ENCODE results near the gene SPON1.

The SPON1 gene

DNA sequence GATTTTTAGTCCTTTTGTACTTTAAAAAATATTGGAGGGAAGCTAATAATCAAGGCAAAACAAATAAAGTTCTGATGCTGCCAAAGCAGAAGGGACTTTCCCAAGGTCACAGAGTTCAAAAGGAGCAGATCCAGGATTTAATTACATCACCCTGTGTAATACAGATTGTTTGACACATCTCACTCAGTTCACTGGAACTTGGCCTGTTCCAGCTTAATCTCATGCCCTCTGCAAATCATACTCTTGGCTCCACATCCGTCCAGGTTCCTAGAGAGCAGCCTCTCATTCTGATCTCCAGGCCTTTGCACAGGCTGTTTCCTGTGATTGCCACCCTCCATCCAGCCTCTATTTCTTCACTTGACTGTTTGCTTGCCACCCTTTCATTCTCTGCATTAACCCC is 151.7 kb downstream of the SPON1 start:
- no peak for TF ChIP-seq LEF1 (IDR thresholded peaks at IDR 0.05; ENCODE audit: borderline replicate concordance)
- TF ChIP-seq SUZ12 (IDR thresholded peaks at IDR 0.05), result no peak
- no peak for TF ChIP-seq ARNT (IDR thresholded peaks at IDR 0.05)
- no peak for TF ChIP-seq TARDBP (IDR thresholded peaks at IDR 0.05)
- TF ChIP-seq SP1 (IDR thresholded peaks at IDR 0.05), result no peak
- no peak for TF ChIP-seq HDGF (IDR thresholded peaks at IDR 0.05; ENCODE audit: borderline replicate concordance)
- TF ChIP-seq BHLHE40 (IDR thresholded peaks at IDR 0.05; ENCODE audit: borderline replicate concordance), result no peak
- TF ChIP-seq ZNF384 (IDR thresholded peaks at IDR 0.05), result no peak
- TF ChIP-seq FOXA1 (IDR thresholded peaks at IDR 0.05), result no peak
- ChIA-PET POLR2A (no interaction called here), CTCF (no interaction called here)
- DNase-seq (ENCODE audit: extremely low spot score), result no peak

- no peak for DNase-seq (ENCODE audit: extremely low spot score)
- POLR2A ChIA-PET, result no interaction called here
- TF ChIP-seq L3MBTL2 (conservative IDR thresholded peaks at IDR 0.05) (no peak), PKNOX1 (IDR thresholded peaks at IDR 0.05) (no peak), ARNT (IDR thresholded peaks at IDR 0.05) (no peak), SP1 (IDR thresholded peaks at IDR 0.05) (no peak), HDGF (IDR thresholded peaks at IDR 0.05; ENCODE audit: borderline replicate concordance) (no peak), FOXA1 (IDR thresholded peaks at IDR 0.05) (no peak), NFRKB (IDR thresholded peaks at IDR 0.05) (no peak), FOXM1 (IDR thresholded peaks at IDR 0.05; ENCODE audit: borderline replicate concordance) (no peak)
- CTCF ChIA-PET, result no interaction called here
These were observed 152.3 kb downstream of the SPON1 start for GRCh38 chr11:14114786-14115185.

GRCh38 chr11:14117632-14118031 is 155.1 kb downstream of the SPON1 start:
- no peak for DNase-seq (ENCODE audit: extremely low spot score)
- POLR2A ChIA-PET, result no interaction called here
- CTCF ChIA-PET, result no interaction called here
- TF ChIP-seq PKNOX1 (IDR thresholded peaks at IDR 0.05) (no peak), HDGF (IDR thresholded peaks at IDR 0.05; ENCODE audit: borderline replicate concordance) (no peak), ZNF384 (IDR thresholded peaks at IDR 0.05) (no peak), NFRKB (IDR thresholded peaks at IDR 0.05) (no peak), LEF1 (IDR thresholded peaks at IDR 0.05; ENCODE audit: borderline replicate concordance) (no peak), FOXA1 (IDR thresholded peaks at IDR 0.05) (no peak), FOXM1 (IDR thresholded peaks at IDR 0.05; ENCODE audit: borderline replicate concordance) (no peak), BHLHE40 (IDR thresholded peaks at IDR 0.05; ENCODE audit: borderline replicate concordance) (no peak), ARNT (IDR thresholded peaks at IDR 0.05) (no peak), CTBP1 (IDR thresholded peaks at IDR 0.05; ENCODE audit: borderline replicate concordance) (no peak), SUZ12 (IDR thresholded peaks at IDR 0.05) (no peak), TARDBP (IDR thresholded peaks at IDR 0.05) (no peak), FOXK2 (IDR thresholded peaks at IDR 0.05) (no peak), SP1 (IDR thresholded peaks at IDR 0.05) (no peak), ELF4 (IDR thresholded peaks at IDR 0.05) (no peak), L3MBTL2 (conservative IDR thresholded peaks at IDR 0.05) (no peak)

GRCh38 chr11:14118072-14118471 is 155.5 kb downstream of the SPON1 start:
- no peak for DNase-seq (ENCODE audit: extremely low spot score)
- CTCF ChIA-PET, result no interaction called here
- POLR2A ChIA-PET, result no interaction called here
- no peak for TF ChIP-seq ELF4 (IDR thresholded peaks at IDR 0.05)
- no peak for TF ChIP-seq PKNOX1 (IDR thresholded peaks at IDR 0.05)
- no peak for TF ChIP-seq FOXM1 (IDR thresholded peaks at IDR 0.05; ENCODE audit: borderline replicate concordance)
- TF ChIP-seq SP1 (IDR thresholded peaks at IDR 0.05), result no peak
- TF ChIP-seq BHLHE40 (IDR thresholded peaks at IDR 0.05; ENCODE audit: borderline replicate concordance), result no peak

GRCh38 chr11:14119357-14119756 is 156.8 kb downstream of the SPON1 start:
- TF ChIP-seq L3MBTL2 (conservative IDR thresholded peaks at IDR 0.05) (no peak), PKNOX1 (IDR thresholded peaks at IDR 0.05) (no peak), ZNF384 (IDR thresholded peaks at IDR 0.05) (no peak), NFRKB (IDR thresholded peaks at IDR 0.05) (no peak), CTBP1 (IDR thresholded peaks at IDR 0.05; ENCODE audit: borderline replicate concordance) (no peak), FOXM1 (IDR thresholded peaks at IDR 0.05; ENCODE audit: borderline replicate concordance) (no peak), FOXA1 (IDR thresholded peaks at IDR 0.05) (no peak)
- no peak for DNase-seq (ENCODE audit: extremely low spot score)
- POLR2A ChIA-PET, result no interaction called here
- CTCF ChIA-PET, result no interaction called here

- POLR2A ChIA-PET, result no interaction called here
- DNase-seq (ENCODE audit: extremely low spot score), result no peak
- CTCF ChIA-PET, result interaction anchor here (0.5 kb wide), 1 partner anchor 19 kb away, joined by 4 read pairs; no protein-coding TSS in a partner anchor
- no peak for TF ChIP-seq CTBP1 (IDR thresholded peaks at IDR 0.05; ENCODE audit: borderline replicate concordance)
- no peak for TF ChIP-seq LEF1 (IDR thresholded peaks at IDR 0.05; ENCODE audit: borderline replicate concordance)
- TF ChIP-seq SP1 (IDR thresholded peaks at IDR 0.05), result no peak
- no peak for TF ChIP-seq BHLHE40 (IDR thresholded peaks at IDR 0.05; ENCODE audit: borderline replicate concordance)
- TF ChIP-seq L3MBTL2 (conservative IDR thresholded peaks at IDR 0.05), result no peak
- TF ChIP-seq HDGF (IDR thresholded peaks at IDR 0.05; ENCODE audit: borderline replicate concordance), result no peak
- no peak for TF ChIP-seq ZNF384 (IDR thresholded peaks at IDR 0.05)
- no peak for TF ChIP-seq SUZ12 (IDR thresholded peaks at IDR 0.05)
- TF ChIP-seq FOXK2 (IDR thresholded peaks at IDR 0.05), result no peak
- TF ChIP-seq TARDBP (IDR thresholded peaks at IDR 0.05), result no peak
- no peak for TF ChIP-seq PKNOX1 (IDR thresholded peaks at IDR 0.05)
- TF ChIP-seq ELF4 (IDR thresholded peaks at IDR 0.05), result no peak
- TF ChIP-seq NFRKB (IDR thresholded peaks at IDR 0.05), result no peak
- TF ChIP-seq FOXA1 (IDR thresholded peaks at IDR 0.05), result no peak
- no peak for TF ChIP-seq ARNT (IDR thresholded peaks at IDR 0.05)
- no peak for TF ChIP-seq FOXM1 (IDR thresholded peaks at IDR 0.05; ENCODE audit: borderline replicate concordance)
These were observed 161.8 kb downstream of the SPON1 start for GRCh38 chr11:14124350-14124749.
